Measurements from ENCODE around the gene ENPP1. TPM values are rescaled to one million over a fixed set of nuclear protein-coding genes. Genes with fewer than 3 reads are reported as not detected.

Gene ENPP1
- total RNA-seq, 4 donors from 2014 or later: 7.9 to 35.2 (median 19.2) TPM

DNA sequence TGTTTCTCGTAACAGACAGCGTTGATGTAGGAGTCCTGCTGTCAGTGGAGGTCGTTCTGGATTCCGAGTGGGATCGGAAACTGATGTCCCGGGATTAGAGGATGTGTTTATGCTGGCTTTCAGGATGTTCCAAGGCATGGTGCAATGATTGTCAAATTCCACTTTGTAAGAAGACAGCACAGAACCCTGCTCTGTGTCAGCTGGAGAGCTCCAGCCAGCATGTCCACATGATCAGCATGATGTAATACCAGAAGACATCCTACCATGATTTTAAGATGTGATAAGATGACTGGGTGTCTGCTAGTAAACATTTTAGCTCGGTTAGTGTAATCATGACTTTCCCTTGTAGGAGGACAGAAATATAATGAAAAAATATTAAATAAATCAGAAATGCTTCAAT, 20.3 kb downstream of the ENPP1 start:
- DNase-seq (ENCODE audit: extremely low spot score): no peak
- Histone ChIP-seq H3K27ac (replicated peaks in 1 of 4) (no peak overlapping the region), H3K27me3 (no peaks in the 10 kb centered on the region), H3K36me3 (no peaks in the 10 kb centered on the region), H3K9me3 (no peaks in the 10 kb centered on the region), H3K4me1 (peaks cover 0 to 19% (median 8%) of the 10 kb centered on the region in 4 donors), H3K4me3 (no peak overlapping the region)
- 63% methylated on average over 7 of the region's 7 CpGs for WGBS
- intact Hi-C loops (cut with DNase I): no loop called here
- TF ChIP-seq POLR2A (IDR thresholded peaks at IDR 0.05; ENCODE audit: low read depth): no peak
- peak; percentile 40 to 42 for TF ChIP-seq POLR2AphosphoS5 (IDR thresholded peaks at IDR 0.05)
- no peak for TF ChIP-seq EP300 (IDR thresholded peaks at IDR 0.05)
- TF ChIP-seq, protein P1, sequence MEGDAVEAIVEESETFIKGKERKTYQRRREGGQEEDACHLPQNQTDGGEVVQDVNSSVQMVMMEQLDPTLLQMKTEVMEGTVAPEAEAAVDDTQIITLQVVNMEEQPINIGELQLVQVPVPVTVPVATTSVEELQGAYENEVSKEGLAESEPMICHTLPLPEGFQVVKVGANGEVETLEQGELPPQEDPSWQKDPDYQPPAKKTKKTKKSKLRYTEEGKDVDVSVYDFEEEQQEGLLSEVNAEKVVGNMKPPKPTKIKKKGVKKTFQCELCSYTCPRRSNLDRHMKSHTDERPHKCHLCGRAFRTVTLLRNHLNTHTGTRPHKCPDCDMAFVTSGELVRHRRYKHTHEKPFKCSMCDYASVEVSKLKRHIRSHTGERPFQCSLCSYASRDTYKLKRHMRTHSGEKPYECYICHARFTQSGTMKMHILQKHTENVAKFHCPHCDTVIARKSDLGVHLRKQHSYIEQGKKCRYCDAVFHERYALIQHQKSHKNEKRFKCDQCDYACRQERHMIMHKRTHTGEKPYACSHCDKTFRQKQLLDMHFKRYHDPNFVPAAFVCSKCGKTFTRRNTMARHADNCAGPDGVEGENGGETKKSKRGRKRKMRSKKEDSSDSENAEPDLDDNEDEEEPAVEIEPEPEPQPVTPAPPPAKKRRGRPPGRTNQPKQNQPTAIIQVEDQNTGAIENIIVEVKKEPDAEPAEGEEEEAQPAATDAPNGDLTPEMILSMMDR (IDR thresholded peaks at IDR 0.05): no peak

DNA sequence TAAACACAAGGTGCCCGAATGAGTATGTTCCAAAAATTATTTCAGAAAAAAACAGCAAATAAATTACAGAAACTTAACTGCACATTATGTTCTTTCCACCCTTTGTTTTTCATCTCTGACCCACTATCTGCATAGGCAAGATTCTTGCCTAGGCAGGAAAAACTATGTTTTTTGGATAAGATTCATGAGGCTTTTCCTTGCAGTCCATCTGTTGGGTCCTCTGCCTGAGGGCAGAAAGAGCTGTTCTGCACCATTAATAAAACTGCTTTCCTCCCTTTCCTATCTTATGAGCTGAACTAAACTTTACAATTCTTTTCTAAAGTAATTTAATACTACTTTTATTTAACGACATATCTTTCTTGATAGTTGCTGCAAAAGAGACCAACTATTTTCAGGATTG, 21.1 kb downstream of the ENPP1 start:
- TF ChIP-seq POLR2AphosphoS5 (IDR thresholded peaks at IDR 0.05) (no peak), POLR2A (IDR thresholded peaks at IDR 0.05; ENCODE audit: low read depth) (no peak), EP300 (IDR thresholded peaks at IDR 0.05) (no peak)
- TF ChIP-seq, protein P1 (IDR thresholded peaks at IDR 0.05): no peak
- no peaks in the 10 kb centered on the region for H3K27me3 ChIP-seq
- no peaks in the 10 kb centered on the region for H3K9me3 ChIP-seq
- H3K4me1 ChIP-seq: peaks cover 0 to 19% (median 8%) of the 10 kb centered on the region in 4 donors
- peak overlapping the region in 1 of 4 donors; percentile 39 for H3K27ac ChIP-seq (replicated peaks in 1 of 4)
- H3K4me3 ChIP-seq: no peak overlapping the region
- DNase-seq (ENCODE audit: extremely low spot score): no peak
- 78% methylated on average over 2 of the region's 2 CpGs for WGBS
- intact Hi-C loops (cut with DNase I): no loop called here
- H3K36me3 ChIP-seq: no peaks in the 10 kb centered on the region

DNA sequence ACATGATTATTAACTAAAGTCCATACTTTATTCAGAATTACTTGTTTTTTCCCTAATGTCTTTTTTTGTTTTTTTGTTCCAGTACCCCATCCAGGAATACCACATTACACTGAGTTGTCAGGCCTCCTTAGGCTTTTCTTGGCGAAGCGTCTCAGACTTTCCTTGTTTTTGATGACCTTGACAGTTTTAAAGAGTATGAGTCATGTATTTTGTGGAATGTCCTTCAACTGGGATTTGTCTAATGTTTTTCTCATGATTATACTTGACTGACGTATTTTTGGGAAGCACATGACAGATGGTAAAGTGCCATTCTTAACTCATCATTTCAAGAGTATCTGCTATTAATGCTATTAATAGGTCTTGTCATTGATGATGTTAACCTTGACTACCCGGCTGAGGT, 23.6 kb downstream of the ENPP1 start:
- H3K27me3 ChIP-seq: no peaks in the 10 kb centered on the region
- no peaks in the 10 kb centered on the region for H3K36me3 ChIP-seq
- H3K27ac ChIP-seq (replicated peaks in 1 of 4): no peak overlapping the region
- H3K4me1 ChIP-seq: peaks cover 0 to 21% (median 9%) of the 10 kb centered on the region in 4 donors
- TF ChIP-seq POLR2A (IDR thresholded peaks at IDR 0.05; ENCODE audit: low read depth) (no peak), POLR2AphosphoS5 (IDR thresholded peaks at IDR 0.05) (no peak), EP300 (IDR thresholded peaks at IDR 0.05) (no peak)
- TF ChIP-seq, protein P1 (IDR thresholded peaks at IDR 0.05): no peak
- H3K4me3 ChIP-seq: no peak overlapping the region
- no peaks in the 10 kb centered on the region for H3K9me3 ChIP-seq
- WGBS: 51% methylated on average over 4 of the region's 4 CpGs
- intact Hi-C loops (cut with DNase I): no loop called here
- DNase-seq (ENCODE audit: extremely low spot score): no peak

DNA sequence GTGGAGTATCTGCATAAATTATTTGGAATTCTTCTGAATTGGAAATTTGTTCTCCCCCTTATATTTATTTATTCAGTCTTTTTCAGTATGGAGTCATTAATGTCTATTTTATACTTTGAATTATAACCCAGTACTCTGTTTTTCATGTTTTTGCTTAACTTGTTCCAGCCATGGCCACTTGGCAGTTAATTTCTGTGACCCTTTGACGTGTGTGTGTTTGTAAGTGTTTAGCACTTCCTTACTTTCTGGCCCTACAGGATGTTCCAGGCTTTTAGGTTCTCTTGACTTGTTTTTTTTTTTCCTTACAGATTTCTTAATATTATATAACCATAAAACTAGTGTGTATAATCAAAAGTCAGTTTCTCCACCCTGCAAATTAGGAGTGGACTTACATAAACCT, 24.1 kb downstream of the ENPP1 start:
- H3K27ac ChIP-seq (replicated peaks in 1 of 4): peak overlapping the region in 1 of 4 donors; percentile 25
- no peaks in the 10 kb centered on the region for H3K9me3 ChIP-seq
- H3K4me1 ChIP-seq: peaks cover 0 to 26% (median 14%) of the 10 kb centered on the region in 4 donors
- intact Hi-C loops (cut with DNase I): no loop called here
- no peaks in the 10 kb centered on the region for H3K27me3 ChIP-seq
- TF ChIP-seq, protein P1 (IDR thresholded peaks at IDR 0.05): no peak
- TF ChIP-seq POLR2AphosphoS5 (IDR thresholded peaks at IDR 0.05): no peak
- TF ChIP-seq EP300 (IDR thresholded peaks at IDR 0.05): no peak
- TF ChIP-seq POLR2A (IDR thresholded peaks at IDR 0.05; ENCODE audit: low read depth): no peak
- WGBS: 22% methylated on average over 1 of the region's 1 CpG
- H3K4me3 ChIP-seq: no peak overlapping the region
- no peak for DNase-seq (ENCODE audit: extremely low spot score)
- no peaks in the 10 kb centered on the region for H3K36me3 ChIP-seq

DNA sequence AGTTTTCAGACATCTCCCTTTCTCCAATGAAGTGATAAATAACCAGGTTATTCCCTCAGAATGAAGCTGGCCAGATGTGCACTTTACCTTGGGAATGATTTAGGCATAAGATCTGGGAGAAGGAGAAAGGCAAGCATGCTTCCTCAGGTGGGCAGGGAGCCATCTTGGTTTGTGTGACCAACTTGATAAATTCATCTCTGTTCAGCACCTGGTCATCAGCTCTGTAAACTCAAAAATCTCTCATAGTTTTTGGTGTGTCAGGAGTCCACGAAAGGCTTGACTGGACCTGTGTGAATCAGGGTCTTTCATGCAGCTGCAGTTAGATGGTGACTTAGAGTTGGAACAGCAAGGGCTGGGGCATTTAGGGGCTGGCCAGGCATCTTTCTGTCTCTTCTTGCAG, 24.5 kb downstream of the ENPP1 start:
- TF ChIP-seq, protein P1 (IDR thresholded peaks at IDR 0.05): no peak
- no peak for TF ChIP-seq EP300 (IDR thresholded peaks at IDR 0.05)
- Histone ChIP-seq H3K9me3 (no peaks in the 10 kb centered on the region), H3K27ac (replicated peaks in 1 of 4) (no peak overlapping the region), H3K36me3 (no peaks in the 10 kb centered on the region), H3K27me3 (no peaks in the 10 kb centered on the region), H3K4me3 (no peak overlapping the region), H3K4me1 (peaks cover 0 to 27% (median 15%) of the 10 kb centered on the region in 4 donors)
- DNase-seq (ENCODE audit: extremely low spot score): no peak
- 90% methylated on average over 1 of the region's 1 CpG for WGBS
- intact Hi-C loops (cut with DNase I): no loop called here

All from esophagus muscularis mucosa (tissue), 4 donors.